Activated naive CD8-positive, alpha-beta T cell treated with anti-CD3 and anti-CD28 coated beads, Interleukin-2, amount 50 U/mL, for 16 hours (primary cell): ENCODE measurements around the gene CACNA1S.

Experiments
- DNase-seq: peaks from one replicate; pipeline ENCODE4 v3.0.0-alpha.2; 2020; ENCODE audit warnings: low read depth, low spot score

CACNA1S gene

GRCh38 chr1:201014816-201015200, 97.4 kb downstream of the CACNA1S start:
- DNase-seq: no peak

GRCh38 chr1:201013991-201014815, 98.0 kb downstream of the CACNA1S start:
- no peak for DNase-seq

- DNase-seq: no peak
These were observed 99.2 kb downstream of the CACNA1S start for GRCh38 chr1:201013031-201013485.

- DNase-seq: no peak
These were observed 100.6 kb downstream of the CACNA1S start for GRCh38 chr1:201011616-201012015.

- DNase-seq: no peak
These were observed 102.1 kb downstream of the CACNA1S start for GRCh38 chr1:201009962-201010645.

- no peak for DNase-seq
These were observed 103.4 kb downstream of the CACNA1S start for GRCh38 chr1:201008666-201009360.

- DNase-seq: no peak
These were observed 104.7 kb downstream of the CACNA1S start for GRCh38 chr1:201007481-201007880.

GRCh38 chr1:201006450-201006849, 105.8 kb downstream of the CACNA1S start:
- DNase-seq: no peak

- no peak for DNase-seq
These were observed 107.5 kb downstream of the CACNA1S start for GRCh38 chr1:201004732-201005131.

GRCh38 chr1:201004154-201004553, 108.1 kb downstream of the CACNA1S start:
- DNase-seq: no peak

GRCh38 chr1:201002510-201002909, 109.7 kb downstream of the CACNA1S start:
- DNase-seq: no peak

GRCh38 chr1:201001962-201002361, 110.3 kb downstream of the CACNA1S start:
- no peak for DNase-seq

GRCh38 chr1:201000391-201000790, 111.8 kb downstream of the CACNA1S start:
- DNase-seq: no peak

- no peak for DNase-seq
These were observed 112.6 kb downstream of the CACNA1S start for GRCh38 chr1:200999667-201000066.

- DNase-seq: no peak
These were observed 113.9 kb downstream of the CACNA1S start for GRCh38 chr1:200998323-200998722.

GRCh38 chr1:200992382-200993048, 119.7 kb downstream of the CACNA1S start:
- DNase-seq: no peak

- no peak for DNase-seq
These were observed 121.1 kb downstream of the CACNA1S start for GRCh38 chr1:200991097-200991614.

- no peak for DNase-seq
These were observed 122.1 kb downstream of the CACNA1S start for GRCh38 chr1:200990114-200990513.
